ENCODE results near the gene FANCC.

DNA sequence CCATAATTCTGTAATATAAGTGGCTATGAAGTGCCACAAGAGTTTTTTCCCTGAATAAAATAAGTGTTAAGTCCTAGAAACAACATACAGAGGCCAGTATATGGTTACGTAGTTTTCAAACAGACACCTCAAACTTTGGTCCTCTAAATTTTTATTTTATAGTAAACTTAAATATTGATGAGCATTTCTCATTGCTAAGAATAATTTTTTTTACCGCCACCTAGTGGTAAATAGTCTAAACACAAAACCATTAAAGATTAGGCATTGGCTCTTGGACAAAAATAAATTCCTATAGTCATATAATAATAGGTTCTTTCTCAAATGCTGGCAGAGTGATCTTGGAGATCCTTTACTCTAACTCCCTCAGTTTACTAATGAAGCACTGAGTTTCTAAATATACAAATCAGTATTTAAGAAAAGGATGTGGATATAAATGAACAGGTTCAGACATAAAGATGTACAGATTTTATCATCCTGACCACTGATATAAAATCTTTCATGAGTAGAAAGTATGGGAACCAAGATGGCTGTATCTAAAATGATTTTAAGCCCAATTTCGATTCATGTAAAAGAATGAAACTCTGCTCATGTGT lies 136.2 kb downstream of the FANCC start:
- TF ChIP-seq, protein P1, sequence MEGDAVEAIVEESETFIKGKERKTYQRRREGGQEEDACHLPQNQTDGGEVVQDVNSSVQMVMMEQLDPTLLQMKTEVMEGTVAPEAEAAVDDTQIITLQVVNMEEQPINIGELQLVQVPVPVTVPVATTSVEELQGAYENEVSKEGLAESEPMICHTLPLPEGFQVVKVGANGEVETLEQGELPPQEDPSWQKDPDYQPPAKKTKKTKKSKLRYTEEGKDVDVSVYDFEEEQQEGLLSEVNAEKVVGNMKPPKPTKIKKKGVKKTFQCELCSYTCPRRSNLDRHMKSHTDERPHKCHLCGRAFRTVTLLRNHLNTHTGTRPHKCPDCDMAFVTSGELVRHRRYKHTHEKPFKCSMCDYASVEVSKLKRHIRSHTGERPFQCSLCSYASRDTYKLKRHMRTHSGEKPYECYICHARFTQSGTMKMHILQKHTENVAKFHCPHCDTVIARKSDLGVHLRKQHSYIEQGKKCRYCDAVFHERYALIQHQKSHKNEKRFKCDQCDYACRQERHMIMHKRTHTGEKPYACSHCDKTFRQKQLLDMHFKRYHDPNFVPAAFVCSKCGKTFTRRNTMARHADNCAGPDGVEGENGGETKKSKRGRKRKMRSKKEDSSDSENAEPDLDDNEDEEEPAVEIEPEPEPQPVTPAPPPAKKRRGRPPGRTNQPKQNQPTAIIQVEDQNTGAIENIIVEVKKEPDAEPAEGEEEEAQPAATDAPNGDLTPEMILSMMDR (IDR thresholded peaks at IDR 0.05), result peak; percentile 30 to 61 (median 49)
- TF ChIP-seq POLR2A (IDR thresholded peaks at IDR 0.05), result no peak
